ENCODE results near the gene POU6F2.

The POU6F2 gene

DNA sequence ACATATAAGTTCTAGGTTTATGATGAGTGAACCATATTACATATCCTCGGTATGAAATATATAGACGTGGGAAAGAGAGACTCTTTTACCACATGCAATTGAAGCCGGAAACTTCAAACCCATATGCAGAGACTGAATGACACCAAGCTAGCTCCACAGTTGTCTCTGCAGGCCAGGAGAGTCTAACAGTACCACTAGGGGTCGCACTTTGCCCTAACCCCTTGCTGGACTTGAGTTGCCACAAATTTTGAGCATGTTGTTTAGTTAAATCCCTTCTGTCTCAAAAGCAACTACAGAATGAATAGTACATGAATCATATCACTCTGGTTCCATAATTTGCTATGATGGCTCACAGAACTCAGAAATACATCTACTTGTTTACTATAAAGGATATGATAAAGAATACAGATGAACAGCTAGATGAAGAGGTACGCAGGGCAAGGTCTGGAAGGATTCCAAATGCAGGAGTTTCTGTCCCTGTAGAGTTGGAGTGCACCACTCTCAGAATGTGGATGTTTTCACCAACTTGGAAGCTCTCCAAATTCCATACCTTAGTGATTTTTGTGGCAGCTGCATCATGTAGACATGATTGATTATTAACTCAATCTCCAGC lies 476.1 kb downstream of the POU6F2 start:
- Histone ChIP-seq H3K9ac (ENCODE audit: low read depth in 1 of 2, low read length in 2 of 2) (no peak overlapping the region), H3K36me3 (ENCODE audit: control insufficient read depth in 1 of 2, insufficient read depth in 2 of 2, low read length in 2 of 2) (no peaks in the 10 kb centered on the region), H3K4me3 (ENCODE audit: low read depth in 1 of 2, low read length in 2 of 2) (no peak overlapping the region), H3K9me3 (ENCODE audit: control insufficient read depth in 1 of 2, low read length in 2 of 2) (no peaks in the 10 kb centered on the region), H3K27ac (ENCODE audit: low read depth, low read length) (no peak overlapping the region), H3K27me3 (ENCODE audit: control insufficient read depth in 1 of 2, insufficient read depth in 2 of 2, low read length in 2 of 2) (peaks cover 0 to 2% of the 10 kb centered on the region in 2 donors), H3K4me1 (ENCODE audit: control insufficient read depth in 1 of 2, insufficient read depth in 2 of 2, low read length in 2 of 2) (no peaks in the 10 kb centered on the region)

DNA sequence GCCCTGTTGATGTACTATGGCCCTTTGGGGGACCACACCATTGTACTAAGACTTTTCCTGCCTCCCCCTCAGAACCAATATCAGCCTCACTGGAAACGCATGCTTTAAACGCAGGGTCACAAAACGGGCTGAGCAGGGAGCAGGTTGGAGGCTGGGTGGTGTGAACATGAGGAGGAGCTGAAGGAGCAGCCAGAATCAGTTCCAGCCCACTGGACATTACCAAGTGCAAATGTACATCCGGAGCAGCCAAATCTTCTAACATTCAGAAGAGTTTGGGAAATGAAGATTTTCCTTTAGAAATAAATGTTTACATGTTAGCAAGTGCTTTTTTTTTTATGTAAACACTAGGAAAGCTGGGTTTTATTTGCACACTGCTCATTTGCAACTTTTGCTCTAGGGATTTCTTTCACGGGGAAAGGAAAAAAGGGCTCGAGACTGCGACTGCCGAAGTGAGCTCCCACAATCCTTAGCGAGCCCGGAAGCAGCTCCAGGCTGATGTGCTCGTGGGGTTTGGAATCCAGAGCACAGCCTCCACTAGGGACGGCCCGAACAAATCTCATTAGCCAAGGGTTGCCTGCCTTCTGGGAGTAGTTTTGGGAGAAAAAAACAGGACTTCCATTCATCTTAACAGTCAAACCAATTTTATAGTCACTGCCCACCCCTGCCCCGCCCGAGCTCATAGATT lies 480.5 kb downstream of the POU6F2 start:
- Histone ChIP-seq H3K9ac (ENCODE audit: low read depth in 1 of 2, low read length in 2 of 2) (no peak overlapping the region), H3K27me3 (ENCODE audit: control insufficient read depth in 1 of 2, insufficient read depth in 2 of 2, low read length in 2 of 2) (peaks cover 0 to 4% of the 10 kb centered on the region in 2 donors), H3K36me3 (ENCODE audit: control insufficient read depth in 1 of 2, insufficient read depth in 2 of 2, low read length in 2 of 2) (no peaks in the 10 kb centered on the region), H3K27ac (ENCODE audit: low read depth, low read length) (no peak overlapping the region), H3K4me3 (ENCODE audit: low read depth in 1 of 2, low read length in 2 of 2) (peak overlapping the region; percentile 34 to 44), H3K9me3 (ENCODE audit: control insufficient read depth in 1 of 2, low read length in 2 of 2) (no peaks in the 10 kb centered on the region), H3K4me1 (ENCODE audit: control insufficient read depth in 1 of 2, insufficient read depth in 2 of 2, low read length in 2 of 2) (no peaks in the 10 kb centered on the region)

DNA sequence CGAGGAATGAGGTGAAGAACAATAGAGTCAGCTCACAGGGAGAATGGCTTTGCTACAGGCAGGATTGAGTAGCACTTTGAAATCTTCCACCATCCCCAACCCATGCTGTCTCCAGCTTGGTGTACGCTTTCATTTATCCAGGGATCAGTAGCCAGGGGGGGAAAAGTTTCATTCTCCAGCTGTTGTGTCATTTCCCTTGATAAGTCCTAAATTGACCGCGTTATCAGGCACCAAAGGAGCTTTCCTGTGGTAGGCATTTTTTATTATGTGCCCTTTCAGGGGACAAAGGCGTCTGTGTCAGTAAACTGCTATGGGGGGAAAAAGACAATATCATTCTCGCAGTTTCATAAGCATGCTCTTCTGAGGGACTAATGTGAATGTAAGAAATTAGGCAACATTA lies 481.9 kb downstream of the POU6F2 start:
- no peaks in the 10 kb centered on the region for H3K4me1 ChIP-seq (ENCODE audit: control insufficient read depth in 1 of 2, insufficient read depth in 2 of 2, low read length in 2 of 2)
- H3K9me3 ChIP-seq (ENCODE audit: control insufficient read depth in 1 of 2, low read length in 2 of 2): no peaks in the 10 kb centered on the region
- no peak overlapping the region for H3K27ac ChIP-seq (ENCODE audit: low read depth, low read length)
- no peaks in the 10 kb centered on the region for H3K36me3 ChIP-seq (ENCODE audit: control insufficient read depth in 1 of 2, insufficient read depth in 2 of 2, low read length in 2 of 2)
- peaks cover 0 to 4% of the 10 kb centered on the region in 2 donors for H3K27me3 ChIP-seq (ENCODE audit: control insufficient read depth in 1 of 2, insufficient read depth in 2 of 2, low read length in 2 of 2)
- H3K9ac ChIP-seq (ENCODE audit: low read depth in 1 of 2, low read length in 2 of 2): no peak overlapping the region
- H3K4me3 ChIP-seq (ENCODE audit: low read depth in 1 of 2, low read length in 2 of 2): no peak overlapping the region

DNA sequence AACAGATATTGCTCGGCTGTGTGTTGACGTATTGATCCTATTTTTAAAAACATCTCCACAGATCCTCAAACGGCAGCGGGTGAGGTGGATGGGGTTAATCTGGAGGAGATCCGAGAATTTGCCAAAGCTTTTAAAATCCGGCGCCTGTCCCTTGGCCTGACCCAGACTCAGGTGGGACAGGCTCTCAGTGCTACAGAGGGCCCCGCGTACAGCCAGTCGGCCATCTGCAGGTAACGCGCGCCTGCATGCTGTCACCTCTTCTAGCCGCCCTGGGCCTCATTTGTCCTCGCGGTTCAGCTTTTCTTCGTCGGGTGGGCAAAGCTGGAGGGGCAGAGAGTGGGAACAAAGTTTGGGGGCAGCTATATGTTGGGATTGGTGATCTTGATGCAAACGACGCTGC lies 482.8 kb downstream of the POU6F2 start:
- Histone ChIP-seq H3K27me3 (ENCODE audit: control insufficient read depth in 1 of 2, insufficient read depth in 2 of 2, low read length in 2 of 2) (peaks cover 0 to 5% of the 10 kb centered on the region in 2 donors), H3K9ac (ENCODE audit: low read depth in 1 of 2, low read length in 2 of 2) (no peak overlapping the region), H3K27ac (ENCODE audit: low read depth, low read length) (no peak overlapping the region), H3K36me3 (ENCODE audit: control insufficient read depth in 1 of 2, insufficient read depth in 2 of 2, low read length in 2 of 2) (no peaks in the 10 kb centered on the region), H3K4me3 (ENCODE audit: low read depth in 1 of 2, low read length in 2 of 2) (no peak overlapping the region), H3K9me3 (ENCODE audit: control insufficient read depth in 1 of 2, low read length in 2 of 2) (no peaks in the 10 kb centered on the region), H3K4me1 (ENCODE audit: control insufficient read depth in 1 of 2, insufficient read depth in 2 of 2, low read length in 2 of 2) (no peaks in the 10 kb centered on the region)

DNA sequence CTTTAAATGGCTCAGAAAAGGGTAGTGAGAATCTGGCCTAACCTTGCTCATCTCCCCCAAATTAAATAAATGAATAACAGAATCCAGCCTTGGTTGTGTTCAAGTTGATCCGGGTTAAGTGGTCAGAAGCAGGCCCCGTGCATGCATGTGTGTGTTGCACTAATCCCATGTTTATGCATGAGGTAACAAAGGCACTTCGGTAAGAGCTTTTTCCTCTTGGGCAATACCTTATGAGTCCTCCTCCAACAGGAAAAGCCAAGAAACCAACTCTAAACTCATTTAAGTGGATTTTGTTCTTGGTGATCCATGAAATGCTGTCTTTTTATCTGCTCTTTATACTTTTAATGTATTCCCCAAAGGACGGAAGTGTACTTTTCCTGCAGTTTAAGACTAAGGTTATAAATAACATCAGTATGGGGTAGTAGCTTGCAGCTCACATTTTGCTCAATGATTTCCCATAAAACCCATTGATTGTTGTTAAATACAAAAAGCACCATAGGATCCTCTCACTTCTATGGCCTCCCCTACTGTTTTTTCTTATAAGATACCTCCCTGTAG lies 483.6 kb downstream of the POU6F2 start:
- Histone ChIP-seq H3K9ac (ENCODE audit: low read depth in 1 of 2, low read length in 2 of 2) (no peak overlapping the region), H3K27me3 (ENCODE audit: control insufficient read depth in 1 of 2, insufficient read depth in 2 of 2, low read length in 2 of 2) (peaks cover 0 to 6% of the 10 kb centered on the region in 2 donors), H3K4me3 (ENCODE audit: low read depth in 1 of 2, low read length in 2 of 2) (no peak overlapping the region), H3K36me3 (ENCODE audit: control insufficient read depth in 1 of 2, insufficient read depth in 2 of 2, low read length in 2 of 2) (no peaks in the 10 kb centered on the region), H3K9me3 (ENCODE audit: control insufficient read depth in 1 of 2, low read length in 2 of 2) (no peaks in the 10 kb centered on the region), H3K4me1 (ENCODE audit: control insufficient read depth in 1 of 2, insufficient read depth in 2 of 2, low read length in 2 of 2) (no peaks in the 10 kb centered on the region), H3K27ac (ENCODE audit: low read depth, low read length) (no peak overlapping the region)

DNA sequence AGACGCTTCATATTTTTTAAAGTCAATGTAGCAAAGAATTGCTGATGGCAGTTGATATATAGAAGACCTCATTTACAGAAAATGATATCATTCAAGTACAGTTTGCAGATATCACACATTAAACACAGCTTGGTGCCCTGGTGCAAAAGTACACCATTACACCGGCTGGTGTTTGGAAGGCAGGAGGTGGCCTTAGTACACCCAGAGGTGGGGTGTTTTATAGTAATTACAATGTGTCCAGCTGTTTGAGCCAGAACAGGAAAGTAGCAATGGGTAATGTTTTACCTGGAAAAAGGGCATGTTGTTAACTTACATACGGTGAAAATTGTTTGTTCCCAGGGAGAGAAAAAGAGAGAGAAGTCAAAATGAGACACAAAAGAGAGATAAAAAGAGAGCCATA lies 485.5 kb downstream of the POU6F2 start:
- Histone ChIP-seq H3K36me3 (ENCODE audit: control insufficient read depth in 1 of 2, insufficient read depth in 2 of 2, low read length in 2 of 2) (no peaks in the 10 kb centered on the region), H3K4me3 (ENCODE audit: low read depth in 1 of 2, low read length in 2 of 2) (no peak overlapping the region), H3K9ac (ENCODE audit: low read depth in 1 of 2, low read length in 2 of 2) (no peak overlapping the region), H3K27me3 (ENCODE audit: control insufficient read depth in 1 of 2, insufficient read depth in 2 of 2, low read length in 2 of 2) (peaks cover 0 to 6% of the 10 kb centered on the region in 2 donors), H3K27ac (ENCODE audit: low read depth, low read length) (no peak overlapping the region), H3K4me1 (ENCODE audit: control insufficient read depth in 1 of 2, insufficient read depth in 2 of 2, low read length in 2 of 2) (no peaks in the 10 kb centered on the region), H3K9me3 (ENCODE audit: control insufficient read depth in 1 of 2, low read length in 2 of 2) (no peaks in the 10 kb centered on the region)

DNA sequence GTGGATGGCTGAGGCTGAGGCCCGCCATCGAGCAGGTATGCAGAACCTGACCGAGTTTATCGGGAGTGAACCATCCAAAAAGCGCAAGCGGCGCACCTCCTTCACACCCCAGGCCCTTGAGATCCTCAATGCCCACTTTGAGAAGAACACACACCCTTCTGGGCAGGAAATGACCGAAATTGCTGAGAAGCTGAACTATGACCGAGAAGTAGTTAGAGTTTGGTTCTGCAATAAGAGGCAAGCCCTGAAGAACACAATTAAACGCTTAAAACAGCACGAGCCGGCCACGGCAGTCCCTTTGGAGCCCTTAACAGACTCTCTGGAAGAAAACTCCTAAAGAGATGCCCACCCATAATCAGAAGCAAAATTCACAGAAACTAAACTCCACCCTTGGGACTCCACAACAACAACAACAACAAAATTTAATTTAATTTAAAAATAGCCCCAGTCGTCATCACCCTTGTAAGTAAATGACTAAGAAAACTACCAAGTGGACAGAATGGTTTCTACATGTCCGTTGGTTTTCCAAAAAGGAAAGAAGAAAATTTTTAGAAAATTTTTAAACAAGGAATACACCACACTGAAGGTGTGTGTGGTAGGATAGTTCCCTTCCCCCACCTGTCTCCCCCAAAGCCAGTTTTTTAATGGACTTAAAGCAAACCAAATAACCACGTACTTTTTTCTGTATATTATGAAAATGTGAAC lies 486.8 kb downstream of the POU6F2 start:
- H3K36me3 ChIP-seq (ENCODE audit: control insufficient read depth in 1 of 2, insufficient read depth in 2 of 2, low read length in 2 of 2): no peaks in the 10 kb centered on the region
- H3K9me3 ChIP-seq (ENCODE audit: control insufficient read depth in 1 of 2, low read length in 2 of 2): no peaks in the 10 kb centered on the region
- H3K27ac ChIP-seq (ENCODE audit: low read depth, low read length): no peak overlapping the region
- H3K4me3 ChIP-seq (ENCODE audit: low read depth in 1 of 2, low read length in 2 of 2): no peak overlapping the region
- no peaks in the 10 kb centered on the region for H3K4me1 ChIP-seq (ENCODE audit: control insufficient read depth in 1 of 2, insufficient read depth in 2 of 2, low read length in 2 of 2)
- H3K9ac ChIP-seq (ENCODE audit: low read depth in 1 of 2, low read length in 2 of 2): no peak overlapping the region
- peaks cover 5 to 6% of the 10 kb centered on the region in 2 donors for H3K27me3 ChIP-seq (ENCODE audit: control insufficient read depth in 1 of 2, insufficient read depth in 2 of 2, low read length in 2 of 2)

DNA sequence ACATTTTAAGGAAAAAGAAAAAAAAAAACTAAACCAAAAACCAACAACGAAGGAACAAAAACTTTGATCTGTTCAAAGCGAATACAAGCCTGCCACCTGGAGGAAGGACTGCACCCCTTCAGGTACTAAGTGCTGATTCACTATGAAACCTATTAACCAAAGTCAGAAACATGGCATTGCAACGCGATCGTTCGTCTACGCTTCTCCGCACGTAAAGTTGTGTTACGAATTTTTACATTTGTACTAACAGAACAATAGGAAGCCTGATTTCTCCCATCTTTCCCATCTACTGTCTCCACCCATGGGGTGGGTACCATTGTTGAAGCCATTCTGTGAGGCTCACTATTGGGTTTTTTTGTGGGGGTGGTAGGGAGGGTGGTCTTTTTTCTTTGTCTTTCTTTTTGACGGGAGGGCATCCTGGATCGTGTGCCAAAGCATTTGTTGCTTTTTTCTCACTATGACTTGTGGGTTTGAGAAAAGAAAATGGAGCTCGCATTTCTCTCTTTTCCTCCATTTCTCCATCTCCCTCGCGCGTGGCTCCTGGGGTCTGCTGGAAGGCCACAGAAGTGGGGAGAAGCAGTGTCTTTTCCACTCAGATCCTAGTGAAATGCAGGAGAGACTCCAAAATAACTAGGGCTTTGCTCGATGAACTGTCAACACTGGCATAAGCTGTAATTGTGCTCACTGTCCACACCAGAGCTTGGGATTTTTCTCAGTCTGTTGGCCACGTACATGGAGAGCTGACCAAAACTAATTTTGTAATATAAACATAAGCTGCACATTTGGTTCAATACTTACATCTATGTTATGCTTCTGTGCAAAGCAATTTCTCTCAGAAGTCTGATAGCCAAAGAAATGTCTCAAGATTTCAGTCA lies 487.6 kb downstream of the POU6F2 start:
- Histone ChIP-seq H3K27me3 (ENCODE audit: control insufficient read depth in 1 of 2, insufficient read depth in 2 of 2, low read length in 2 of 2) (peaks cover 5 to 6% of the 10 kb centered on the region in 2 donors), H3K4me3 (ENCODE audit: low read depth in 1 of 2, low read length in 2 of 2) (no peak overlapping the region), H3K4me1 (ENCODE audit: control insufficient read depth in 1 of 2, insufficient read depth in 2 of 2, low read length in 2 of 2) (no peaks in the 10 kb centered on the region), H3K27ac (ENCODE audit: low read depth, low read length) (no peak overlapping the region), H3K9me3 (ENCODE audit: control insufficient read depth in 1 of 2, low read length in 2 of 2) (no peaks in the 10 kb centered on the region), H3K36me3 (ENCODE audit: control insufficient read depth in 1 of 2, insufficient read depth in 2 of 2, low read length in 2 of 2) (no peaks in the 10 kb centered on the region), H3K9ac (ENCODE audit: low read depth in 1 of 2, low read length in 2 of 2) (no peak overlapping the region)

DNA sequence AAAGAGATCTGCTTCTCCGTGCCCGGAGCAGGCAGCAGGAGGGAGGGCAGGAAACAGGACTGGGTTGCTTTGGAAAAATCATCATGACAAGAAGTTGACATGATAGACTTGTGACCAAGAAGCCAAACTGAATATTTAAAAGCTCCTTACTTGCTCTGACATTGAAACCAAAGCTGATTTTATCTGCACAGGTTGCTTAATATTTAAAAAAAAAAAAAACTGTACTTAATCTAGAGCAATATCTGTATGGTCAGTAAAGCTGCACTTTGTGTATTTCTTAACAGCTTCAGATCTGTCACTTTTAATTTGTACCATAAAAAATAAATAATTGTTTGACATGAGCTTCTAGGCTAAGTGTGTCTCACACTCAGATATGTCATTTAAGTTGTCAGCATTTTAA lies 490.6 kb downstream of the POU6F2 start:
- Histone ChIP-seq H3K27me3 (ENCODE audit: control insufficient read depth in 1 of 2, insufficient read depth in 2 of 2, low read length in 2 of 2) (peaks cover 2 to 5% of the 10 kb centered on the region in 2 donors), H3K9me3 (ENCODE audit: control insufficient read depth in 1 of 2, low read length in 2 of 2) (no peaks in the 10 kb centered on the region), H3K4me1 (ENCODE audit: control insufficient read depth in 1 of 2, insufficient read depth in 2 of 2, low read length in 2 of 2) (no peaks in the 10 kb centered on the region), H3K36me3 (ENCODE audit: control insufficient read depth in 1 of 2, insufficient read depth in 2 of 2, low read length in 2 of 2) (no peaks in the 10 kb centered on the region), H3K27ac (ENCODE audit: low read depth, low read length) (no peak overlapping the region), H3K4me3 (ENCODE audit: low read depth in 1 of 2, low read length in 2 of 2) (no peak overlapping the region), H3K9ac (ENCODE audit: low read depth in 1 of 2, low read length in 2 of 2) (no peak overlapping the region)
